Stimulated activated naive CD8-positive, alpha-beta T cell treated with anti-CD3 and anti-CD28 coated beads, Interleukin-15, Interleukin-2, amounts not matched to agents 100 U/mL and 50 U/mL, for 24 hours (primary cell): ENCODE measurements around the gene IGLL5.

Source experiments
- ATAC-seq: fragments of 150-1000 bp; cut with Tn5 transposase; one replicate; pipeline ENCODE4 v1.10.0; 2021
- DNase-seq: peaks from one replicate; pipeline ENCODE4 v3.0.0; 2021

The IGLL5 gene

GRCh38 chr22:22887621-22888503 is at the start of gene IGLL5:
IGLL5 (plus strand) TSS chr22:22887816; CDS start chr22:22888054, 238 bp downstream.
- ATAC-seq (no peak), DNase-seq (no peak)

- ATAC-seq (no peak), DNase-seq (no peak)
These were observed 49.3 kb upstream of the IGLL5 start for GRCh38 chr22:22838148-22838786.

GRCh38 chr22:22839570-22840314 is 47.9 kb upstream of the IGLL5 start:
- ATAC-seq (no peak), DNase-seq (no peak)

- no peak for DNase-seq
- ATAC-seq, result no peak
These were observed 46.8 kb upstream of the IGLL5 start for GRCh38 chr22:22840780-22841179.

- ATAC-seq (no peak), DNase-seq (no peak)
These were observed 46.0 kb upstream of the IGLL5 start for GRCh38 chr22:22841598-22841997.

- DNase-seq (no peak), ATAC-seq (no peak)
These were observed 45.5 kb upstream of the IGLL5 start for GRCh38 chr22:22842085-22842484.

GRCh38 chr22:22843848-22844247 is 43.8 kb upstream of the IGLL5 start:
- DNase-seq, result no peak
- no peak for ATAC-seq

- ATAC-seq (no peak), DNase-seq (no peak)
These were observed 40.4 kb upstream of the IGLL5 start for GRCh38 chr22:22847241-22847640.

- peak; percentile 83 for DNase-seq
These were observed 39.2 kb upstream of the IGLL5 start for GRCh38 chr22:22848364-22848866.

GRCh38 chr22:22849640-22850610 is 37.7 kb upstream of the IGLL5 start:
- no peak for DNase-seq
- ATAC-seq, result peak; percentile 10

More at GRCh38 chr22:22848364-22848866, 39.2 kb upstream of the IGLL5 start:
- peak; percentile 86 for ATAC-seq

- ATAC-seq (no peak), DNase-seq (no peak)
These were observed 35.6 kb upstream of the IGLL5 start for GRCh38 chr22:22851969-22852368.

GRCh38 chr22:22853713-22854112 is 33.9 kb upstream of the IGLL5 start:
- ATAC-seq, result no peak
- no peak for DNase-seq

- DNase-seq, result no peak
These were observed 33.1 kb upstream of the IGLL5 start for GRCh38 chr22:22854466-22854865.

GRCh38 chr22:22855085-22855484 is 32.5 kb upstream of the IGLL5 start:
- DNase-seq (no peak), ATAC-seq (no peak)

More at GRCh38 chr22:22854466-22854865, 33.1 kb upstream of the IGLL5 start:
- no peak for ATAC-seq

- peak; percentile 75 for ATAC-seq
These were observed 31.9 kb upstream of the IGLL5 start for GRCh38 chr22:22855617-22856308.

GRCh38 chr22:22856364-22856763 is 31.3 kb upstream of the IGLL5 start:
- DNase-seq, result no peak
- no peak for ATAC-seq

More at GRCh38 chr22:22855617-22856308, 31.9 kb upstream of the IGLL5 start:
- peak; percentile 67 for DNase-seq

- ATAC-seq, result no peak
- DNase-seq, result no peak
These were observed 30.6 kb upstream of the IGLL5 start for GRCh38 chr22:22856885-22857606.

GRCh38 chr22:22857607-22858558 is 29.7 kb upstream of the IGLL5 start:
- ATAC-seq (no peak), DNase-seq (no peak)

GRCh38 chr22:22858559-22858937 is 29.1 kb upstream of the IGLL5 start:
- DNase-seq, result no peak
- no peak for ATAC-seq
